PFSK-1 (cell line): Measurements from ENCODE around the gene STX11.

ENCODE experiments used
- FOXP2 ChIP-seq: optimal IDR thresholded peaks from 2 replicates; pipeline ENCODE3; 2011; ENCODE audit warnings: borderline replicate concordance, control low read depth, inconsistent platforms; ENCODE audit not compliant: insufficient read depth; ENCODE audit errors: extremely low read length, extremely low read depth
- POLR2AphosphoS5 ChIP-seq: IDR thresholded peaks from 2 replicates; pipeline ENCODE4 v1.6.1; 2012; ENCODE audit warnings: low read depth, mild to moderate bottlenecking, control low read depth, low read length, moderate library complexity
- SIN3A ChIP-seq: IDR thresholded peaks from 2 replicates; pipeline ENCODE4 v1.6.1; 2012; ENCODE audit warnings: mild to moderate bottlenecking, low read length, moderate library complexity, borderline replicate concordance; ENCODE audit not compliant: insufficient read depth
- TAF1 ChIP-seq: IDR thresholded peaks from 2 replicates; pipeline ENCODE4 v1.6.1; 2012; ENCODE audit warnings: low read length, control low read depth, borderline replicate concordance; ENCODE audit not compliant: insufficient read depth
- TF ChIP-seq, protein P1 (sequence below), 2 experiments: IDR thresholded peaks; 2 replicates each; pipeline versions ENCODE4 v1.6.1 to v1.8.0; 2011 to 2012; ENCODE audit warnings: low read depth in 2 of 2, low read length in 2 of 2, control low read depth in 1 of 2, inconsistent platforms in 1 of 2, mild to moderate bottlenecking in 1 of 2, moderate library complexity in 1 of 2; ENCODE audit not compliant: insufficient read depth in 1 of 2

DNA sequence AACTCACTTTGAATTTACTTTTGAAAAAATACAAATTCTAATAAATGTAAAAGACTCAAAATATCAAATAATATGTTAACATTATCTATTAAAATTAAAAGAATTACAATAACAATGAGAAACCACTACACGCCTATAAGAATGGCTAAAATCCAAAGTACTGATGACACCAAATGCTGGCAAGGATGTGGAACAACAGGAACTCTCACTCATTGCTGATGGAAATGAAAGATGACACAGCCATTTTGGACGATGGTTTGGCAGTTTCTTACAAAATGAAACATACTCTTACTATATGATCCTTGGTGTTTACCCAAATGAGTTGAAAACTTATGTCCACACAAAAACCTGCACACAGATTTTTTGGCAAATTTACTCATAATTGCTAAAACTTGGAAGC, 15.6 kb upstream of the STX11 start:
- TF ChIP-seq, protein P1, sequence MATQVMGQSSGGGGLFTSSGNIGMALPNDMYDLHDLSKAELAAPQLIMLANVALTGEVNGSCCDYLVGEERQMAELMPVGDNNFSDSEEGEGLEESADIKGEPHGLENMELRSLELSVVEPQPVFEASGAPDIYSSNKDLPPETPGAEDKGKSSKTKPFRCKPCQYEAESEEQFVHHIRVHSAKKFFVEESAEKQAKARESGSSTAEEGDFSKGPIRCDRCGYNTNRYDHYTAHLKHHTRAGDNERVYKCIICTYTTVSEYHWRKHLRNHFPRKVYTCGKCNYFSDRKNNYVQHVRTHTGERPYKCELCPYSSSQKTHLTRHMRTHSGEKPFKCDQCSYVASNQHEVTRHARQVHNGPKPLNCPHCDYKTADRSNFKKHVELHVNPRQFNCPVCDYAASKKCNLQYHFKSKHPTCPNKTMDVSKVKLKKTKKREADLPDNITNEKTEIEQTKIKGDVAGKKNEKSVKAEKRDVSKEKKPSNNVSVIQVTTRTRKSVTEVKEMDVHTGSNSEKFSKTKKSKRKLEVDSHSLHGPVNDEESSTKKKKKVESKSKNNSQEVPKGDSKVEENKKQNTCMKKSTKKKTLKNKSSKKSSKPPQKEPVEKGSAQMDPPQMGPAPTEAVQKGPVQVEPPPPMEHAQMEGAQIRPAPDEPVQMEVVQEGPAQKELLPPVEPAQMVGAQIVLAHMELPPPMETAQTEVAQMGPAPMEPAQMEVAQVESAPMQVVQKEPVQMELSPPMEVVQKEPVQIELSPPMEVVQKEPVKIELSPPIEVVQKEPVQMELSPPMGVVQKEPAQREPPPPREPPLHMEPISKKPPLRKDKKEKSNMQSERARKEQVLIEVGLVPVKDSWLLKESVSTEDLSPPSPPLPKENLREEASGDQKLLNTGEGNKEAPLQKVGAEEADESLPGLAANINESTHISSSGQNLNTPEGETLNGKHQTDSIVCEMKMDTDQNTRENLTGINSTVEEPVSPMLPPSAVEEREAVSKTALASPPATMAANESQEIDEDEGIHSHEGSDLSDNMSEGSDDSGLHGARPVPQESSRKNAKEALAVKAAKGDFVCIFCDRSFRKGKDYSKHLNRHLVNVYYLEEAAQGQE (IDR thresholded peaks at IDR 0.05; ENCODE audit: insufficient read depth in 1 of 2, low read depth in 2 of 2, low read length in 2 of 2), result no peak
- TF ChIP-seq POLR2AphosphoS5 (no peak), TAF1 (no peak), FOXP2 (no peak), SIN3A (no peak)
